ENCODE results near the gene IL1R1.

IL1R1 gene

DNA sequence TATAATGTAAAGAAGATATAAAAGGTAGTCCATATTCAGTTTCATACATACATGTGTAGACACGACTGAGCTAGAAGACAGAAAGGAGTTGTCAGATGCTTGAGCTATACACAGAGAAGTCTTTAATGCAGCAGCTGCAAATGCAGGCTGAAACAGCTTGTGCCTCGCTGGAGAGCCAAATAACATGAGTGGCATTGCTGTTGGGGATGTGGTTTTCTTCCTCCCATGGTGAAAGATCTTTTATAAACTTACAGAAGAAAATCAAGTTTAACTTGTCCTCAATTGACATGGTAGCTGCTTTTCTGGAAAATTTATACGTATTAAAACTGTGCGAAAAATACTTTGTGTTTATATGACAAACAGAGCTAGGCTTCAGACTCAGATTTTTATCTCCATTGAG, 16.4 kb upstream of the IL1R1 start:
- TF ChIP-seq, protein P1, sequence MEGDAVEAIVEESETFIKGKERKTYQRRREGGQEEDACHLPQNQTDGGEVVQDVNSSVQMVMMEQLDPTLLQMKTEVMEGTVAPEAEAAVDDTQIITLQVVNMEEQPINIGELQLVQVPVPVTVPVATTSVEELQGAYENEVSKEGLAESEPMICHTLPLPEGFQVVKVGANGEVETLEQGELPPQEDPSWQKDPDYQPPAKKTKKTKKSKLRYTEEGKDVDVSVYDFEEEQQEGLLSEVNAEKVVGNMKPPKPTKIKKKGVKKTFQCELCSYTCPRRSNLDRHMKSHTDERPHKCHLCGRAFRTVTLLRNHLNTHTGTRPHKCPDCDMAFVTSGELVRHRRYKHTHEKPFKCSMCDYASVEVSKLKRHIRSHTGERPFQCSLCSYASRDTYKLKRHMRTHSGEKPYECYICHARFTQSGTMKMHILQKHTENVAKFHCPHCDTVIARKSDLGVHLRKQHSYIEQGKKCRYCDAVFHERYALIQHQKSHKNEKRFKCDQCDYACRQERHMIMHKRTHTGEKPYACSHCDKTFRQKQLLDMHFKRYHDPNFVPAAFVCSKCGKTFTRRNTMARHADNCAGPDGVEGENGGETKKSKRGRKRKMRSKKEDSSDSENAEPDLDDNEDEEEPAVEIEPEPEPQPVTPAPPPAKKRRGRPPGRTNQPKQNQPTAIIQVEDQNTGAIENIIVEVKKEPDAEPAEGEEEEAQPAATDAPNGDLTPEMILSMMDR (IDR thresholded peaks at IDR 0.05): no peak
- Histone ChIP-seq H3K27ac (no peak overlapping the region), H3K4me1 (ENCODE audit: control insufficient read depth in 1 of 2, insufficient read depth in 1 of 2, low read depth in 1 of 2, low read length in 1 of 2) (peaks cover 24 to 27% of the 10 kb centered on the region in 2 experiments), H3K4me3 (ENCODE audit: low read depth in 1 of 2, low read length in 1 of 2) (no peak overlapping the region), H3K27me3 (no peaks in the 10 kb centered on the region), H3K9me3 (no peaks in the 10 kb centered on the region), H3K36me3 (no peaks in the 10 kb centered on the region)

DNA sequence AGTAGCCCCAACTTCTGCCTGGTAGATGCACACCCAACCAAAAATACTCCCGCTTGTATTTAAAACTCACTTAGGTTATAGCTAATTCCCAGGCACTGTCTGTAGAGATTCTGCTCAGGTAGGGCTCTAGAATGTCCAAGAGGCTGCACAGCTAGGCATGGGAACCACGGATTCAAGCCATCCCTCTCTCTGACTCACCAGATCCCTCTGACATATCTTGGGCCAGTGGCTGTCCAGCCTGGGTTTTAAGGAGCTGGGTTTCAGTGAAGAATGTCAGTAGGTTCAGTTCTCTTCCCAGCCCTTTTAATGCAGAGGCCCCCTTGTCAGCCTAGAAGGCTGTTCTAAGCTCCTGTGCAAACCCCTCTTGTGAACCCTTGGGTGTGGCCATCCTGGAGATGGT, 15.9 kb upstream of the IL1R1 start:
- Histone ChIP-seq H3K4me1 (ENCODE audit: control insufficient read depth in 1 of 2, insufficient read depth in 1 of 2, low read depth in 1 of 2, low read length in 1 of 2) (peaks cover 24 to 27% of the 10 kb centered on the region in 2 experiments), H3K27me3 (no peaks in the 10 kb centered on the region), H3K4me3 (ENCODE audit: low read depth in 1 of 2, low read length in 1 of 2) (no peak overlapping the region), H3K9me3 (no peaks in the 10 kb centered on the region), H3K36me3 (no peaks in the 10 kb centered on the region), H3K27ac (no peak overlapping the region)
- TF ChIP-seq, protein P1 (IDR thresholded peaks at IDR 0.05): no peak

DNA sequence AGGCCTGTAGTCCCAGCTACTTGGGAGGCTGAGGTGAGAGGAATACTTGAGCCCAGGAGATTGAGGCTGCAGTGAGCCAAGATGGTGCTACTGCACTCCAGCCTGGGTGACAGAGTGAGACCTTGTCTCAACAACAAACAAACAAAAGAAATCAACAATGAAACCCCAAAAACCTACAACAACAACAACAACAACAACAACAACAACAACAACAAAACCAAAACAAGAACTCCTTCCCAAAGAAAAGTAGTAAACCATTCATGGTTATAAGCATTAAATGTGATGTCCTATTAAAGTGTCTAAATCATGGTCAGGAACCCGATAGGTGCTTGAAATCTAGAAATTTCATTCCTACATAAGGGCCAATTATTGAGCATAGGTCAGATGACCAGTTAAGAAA, 13.5 kb upstream of the IL1R1 start:
- H3K4me1 ChIP-seq (ENCODE audit: control insufficient read depth in 1 of 2, insufficient read depth in 1 of 2, low read depth in 1 of 2, low read length in 1 of 2): peaks cover 24 to 27% of the 10 kb centered on the region in 2 experiments
- no peak overlapping the region for H3K27ac ChIP-seq

DNA sequence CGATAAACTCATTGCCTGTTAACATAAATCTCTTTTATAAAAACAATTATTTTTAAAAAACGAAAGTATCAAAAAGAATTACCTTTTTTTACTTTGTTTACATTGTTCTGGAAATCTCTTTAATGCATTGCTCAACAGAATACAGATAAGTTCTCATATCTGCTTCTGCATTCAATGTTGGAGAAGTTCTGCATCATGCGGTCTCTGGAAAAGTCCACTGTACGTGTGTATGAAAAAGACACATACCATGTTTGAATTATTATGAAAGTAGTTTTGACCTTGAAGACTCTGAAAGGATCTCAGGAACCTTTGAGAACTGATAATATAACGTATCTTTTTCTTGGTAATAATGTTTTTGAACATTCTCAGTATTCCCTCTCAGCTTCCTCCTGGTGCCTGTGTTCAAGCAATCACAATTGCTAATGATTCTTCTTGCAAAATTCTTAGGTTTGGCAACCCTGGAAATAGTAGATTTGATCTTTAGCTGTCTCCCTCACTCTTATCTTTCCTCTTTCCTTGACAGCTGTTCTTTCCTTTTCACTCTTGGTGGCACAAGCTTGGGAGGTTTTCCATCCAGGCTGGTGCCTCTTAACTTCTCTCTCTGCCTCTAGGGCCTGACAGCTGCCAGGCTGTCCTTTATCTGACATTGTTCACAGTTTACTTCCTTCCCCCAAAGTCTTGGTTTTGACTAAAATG, 12.4 kb upstream of the IL1R1 start:
- peak overlapping the region; percentile 51 for H3K27ac ChIP-seq
- H3K27me3 ChIP-seq: no peaks in the 10 kb centered on the region
- H3K36me3 ChIP-seq: no peaks in the 10 kb centered on the region
- TF ChIP-seq, protein P1 (IDR thresholded peaks at IDR 0.05): no peak
- H3K4me1 ChIP-seq (ENCODE audit: control insufficient read depth in 1 of 2, insufficient read depth in 1 of 2, low read depth in 1 of 2, low read length in 1 of 2): peaks cover 24 to 27% of the 10 kb centered on the region in 2 experiments
- H3K9me3 ChIP-seq: no peaks in the 10 kb centered on the region
- H3K4me3 ChIP-seq (ENCODE audit: low read depth in 1 of 2, low read length in 1 of 2): no peak overlapping the region

More for the DNA sequence above, 13.5 kb upstream of the IL1R1 start:
- H3K9me3 ChIP-seq: no peaks in the 10 kb centered on the region
- no peak overlapping the region for H3K4me3 ChIP-seq (ENCODE audit: low read depth in 1 of 2, low read length in 1 of 2)
- TF ChIP-seq, protein P1 (IDR thresholded peaks at IDR 0.05): no peak
- H3K27me3 ChIP-seq: no peaks in the 10 kb centered on the region
- no peaks in the 10 kb centered on the region for H3K36me3 ChIP-seq

DNA sequence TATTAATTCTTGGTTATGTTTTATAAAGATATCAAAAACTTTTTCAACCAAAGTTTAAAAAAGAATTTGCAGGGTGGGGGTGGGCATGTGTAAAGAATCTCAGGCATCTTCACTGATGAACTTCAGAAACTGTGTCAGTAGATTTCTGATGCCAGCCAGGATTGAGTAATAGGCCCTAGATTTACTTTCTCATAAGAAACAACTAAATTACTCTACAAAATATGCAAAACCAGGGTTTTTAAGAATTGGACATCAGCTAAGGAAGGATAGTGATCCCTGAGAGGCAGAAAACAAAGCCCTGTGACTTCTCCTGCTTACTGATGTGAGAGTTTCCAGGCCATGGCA, 11.9 kb upstream of the IL1R1 start:
- H3K27ac ChIP-seq: peak overlapping the region; percentile 51
- no peak overlapping the region for H3K4me3 ChIP-seq (ENCODE audit: low read depth in 1 of 2, low read length in 1 of 2)
- H3K4me1 ChIP-seq (ENCODE audit: control insufficient read depth in 1 of 2, insufficient read depth in 1 of 2, low read depth in 1 of 2, low read length in 1 of 2): peaks cover 24 to 27% of the 10 kb centered on the region in 2 experiments
- TF ChIP-seq, protein P1 (IDR thresholded peaks at IDR 0.05): no peak
- no peaks in the 10 kb centered on the region for H3K9me3 ChIP-seq
- H3K36me3 ChIP-seq: no peaks in the 10 kb centered on the region
- H3K27me3 ChIP-seq: no peaks in the 10 kb centered on the region

Measured in neutrophil (primary cell).